CD4-positive, alpha-beta T cell (primary cell): ENCODE results near the gene GAL. TPM values are rescaled to one million over a fixed set of nuclear protein-coding genes. Genes with fewer than 3 reads are reported as not detected.

Experiments
- ATAC-seq: fragments of 200-7000 bp; cut with Tn5 transposase; one replicate; pipeline ENCODE4 v1.10.0; 2022; ENCODE audit warnings: mild to moderate bottlenecking; ENCODE audit not compliant: poor library complexity
- CTCF ChIA-PET: fragments of 350-600 bp; sonication (Branson Sonifier 250); formaldehyde crosslinking; loops from one replicate; lab custom pipeline; 2021; ENCODE audit warnings: antibody characterized with exemption, inconsistent platforms; lab: Charles Lee
- POLR2A ChIA-PET: fragments of 350-600 bp; sonication (Branson Sonifier 250); formaldehyde crosslinking; loops from one replicate; lab custom pipeline; 2021; ENCODE audit warnings: antibody characterized with exemption, inconsistent platforms; lab: Charles Lee
- DNase-seq, 14 experiments: peaks; one replicate each; pipeline ENCODE4 v3.0.0-alpha.2; 2013 to 2020; ENCODE audit warnings: mixed read lengths in 2 of 14
- H3K27ac ChIP-seq, 2 donors: one replicate each; pipeline versions ENCODE4 v1.5.1 to v1.7.0; 2013; ENCODE audit warnings: low read length in 2 of 2, low read depth in 1 of 2, mild to moderate bottlenecking in 1 of 2
- H3K27me3 ChIP-seq, 2 experiments: 1 replicate in 1 of 2; 2 replicates in 1 of 2; pipeline versions ENCODE4 v1.6.1 to v1.7.0; 2013; ENCODE audit warnings: low read length in 2 of 2, control low read depth in 1 of 2, mild to moderate bottlenecking in 1 of 2, moderate library complexity in 1 of 2; ENCODE audit not compliant: insufficient read depth in 2 of 2, control insufficient read depth in 1 of 2
- H3K36me3 ChIP-seq: one replicate; pipeline ENCODE4 v1.6.1; 2013; ENCODE audit warnings: low read length, control low read depth; ENCODE audit not compliant: insufficient read depth
- H3K4me1 ChIP-seq: one replicate; pipeline ENCODE4 v1.6.1; 2013; ENCODE audit warnings: low read length, control low read depth; ENCODE audit not compliant: insufficient read depth
- H3K4me3 ChIP-seq: one replicate; pipeline ENCODE4 v1.5.1; 2013; ENCODE audit warnings: mild to moderate bottlenecking, low read length, moderate library complexity
- H3K9me3 ChIP-seq, 2 experiments: 1 replicate in 1 of 2; 2 replicates in 1 of 2; pipeline versions ENCODE4 v1.6.1 to v1.7.0; 2013; ENCODE audit warnings: low read length in 2 of 2, mild to moderate bottlenecking in 2 of 2, control low read depth in 1 of 2, moderate library complexity in 1 of 2; ENCODE audit not compliant: control insufficient read depth in 1 of 2, insufficient read depth in 1 of 2
- H3K27ac Mint-ChIP-seq: one replicate; pipeline ENCODE4 v1.8.0; 2020; ENCODE audit warnings: mixed read lengths
- H3K27me3 Mint-ChIP-seq: one replicate; pipeline ENCODE4 v1.8.0; 2021; ENCODE audit warnings: mixed read lengths
- H3K36me3 Mint-ChIP-seq: one replicate; pipeline ENCODE4 v1.8.0; 2021; ENCODE audit warnings: low read depth, mixed read lengths
- H3K4me1 Mint-ChIP-seq: one replicate; pipeline ENCODE4 v1.8.0; 2021; ENCODE audit warnings: low read depth, mixed read lengths
- H3K4me3 Mint-ChIP-seq: one replicate; pipeline ENCODE4 v1.8.0; 2020; ENCODE audit warnings: mild to moderate bottlenecking, mixed read lengths
- H3K9me3 Mint-ChIP-seq: one replicate; pipeline ENCODE4 v1.8.0; 2020; ENCODE audit warnings: mixed read lengths
- intact Hi-C, 2 experiments: fragments of 100-400 bp; cut with DNase I in 1 of 2; cut with micrococcal nuclease in 1 of 2; formaldehyde crosslinking; loops; one replicate each; pipeline versions ENCODE4 v1.15.1 to v1.9.0; 2023 to 2025; cut with DNase I, micrococcal nuclease
- total RNA-seq, 174 experiments: library from RNA in 2 of 174; stranded (reverse) in 2 of 174; gene quantifications; one replicate each; pipeline ENCODE4 v1.2.3 and lab custom pipeline; 2021 to 2026
- TF ChIP-seq, protein P1 (sequence below): fragments of 200-600 bp; IDR thresholded peaks from one replicate; pipeline ENCODE4 v1.8.0; 2022; ENCODE audit warnings: antibody characterized with exemption, mild to moderate bottlenecking

The GAL gene
- total RNA-seq, 2 experiments from 2014 or later, result not detected

GRCh38 chr11:68685656-68686380, 1.5 kb downstream of the GAL start:
- Mint-ChIP-seq H3K27ac (no peak overlapping the region), H3K4me1 (peaks cover 29% of the 10 kb centered on the region), H3K36me3 (no peaks in the 10 kb centered on the region), H3K9me3 (no peaks in the 10 kb centered on the region), H3K4me3 (peak overlapping the region; percentile 25), H3K27me3 (peaks cover 58% of the 10 kb centered on the region)
- H3K27me3 ChIP-seq, result peaks cover 34 to 37% of the 10 kb centered on the region in 2 experiments
- no peak overlapping the region for H3K4me3 ChIP-seq
- peaks cover 26% of the 10 kb centered on the region for H3K4me1 ChIP-seq
- ATAC-seq (no peak), DNase-seq (no peak)
- TF ChIP-seq, protein P1, sequence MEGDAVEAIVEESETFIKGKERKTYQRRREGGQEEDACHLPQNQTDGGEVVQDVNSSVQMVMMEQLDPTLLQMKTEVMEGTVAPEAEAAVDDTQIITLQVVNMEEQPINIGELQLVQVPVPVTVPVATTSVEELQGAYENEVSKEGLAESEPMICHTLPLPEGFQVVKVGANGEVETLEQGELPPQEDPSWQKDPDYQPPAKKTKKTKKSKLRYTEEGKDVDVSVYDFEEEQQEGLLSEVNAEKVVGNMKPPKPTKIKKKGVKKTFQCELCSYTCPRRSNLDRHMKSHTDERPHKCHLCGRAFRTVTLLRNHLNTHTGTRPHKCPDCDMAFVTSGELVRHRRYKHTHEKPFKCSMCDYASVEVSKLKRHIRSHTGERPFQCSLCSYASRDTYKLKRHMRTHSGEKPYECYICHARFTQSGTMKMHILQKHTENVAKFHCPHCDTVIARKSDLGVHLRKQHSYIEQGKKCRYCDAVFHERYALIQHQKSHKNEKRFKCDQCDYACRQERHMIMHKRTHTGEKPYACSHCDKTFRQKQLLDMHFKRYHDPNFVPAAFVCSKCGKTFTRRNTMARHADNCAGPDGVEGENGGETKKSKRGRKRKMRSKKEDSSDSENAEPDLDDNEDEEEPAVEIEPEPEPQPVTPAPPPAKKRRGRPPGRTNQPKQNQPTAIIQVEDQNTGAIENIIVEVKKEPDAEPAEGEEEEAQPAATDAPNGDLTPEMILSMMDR, result no peak
- intact Hi-C loops, result no loop called here
- peaks cover 0 to 22% of the 10 kb centered on the region in 2 experiments for H3K9me3 ChIP-seq
- H3K36me3 ChIP-seq, result no peaks in the 10 kb centered on the region
- ChIA-PET CTCF (no interaction called here), POLR2A (no interaction called here)
- no peak overlapping the region for H3K27ac ChIP-seq

GRCh38 chr11:68686486-68686885, 2.1 kb downstream of the GAL start:
- H3K4me1 Mint-ChIP-seq, result peaks cover 36% of the 10 kb centered on the region
- H3K27me3 Mint-ChIP-seq, result peaks cover 59% of the 10 kb centered on the region
- DNase-seq (no peak), ATAC-seq (no peak)
- H3K9me3 Mint-ChIP-seq, result no peaks in the 10 kb centered on the region
- ChIA-PET CTCF (no interaction called here), POLR2A (no interaction called here)
- TF ChIP-seq, protein P1, result no peak
- peaks cover 31% of the 10 kb centered on the region for H3K4me1 ChIP-seq
- H3K27ac ChIP-seq, result no peak overlapping the region
- peak overlapping the region; percentile 25 for H3K4me3 Mint-ChIP-seq
- intact Hi-C loops, result no loop called here
- no peaks in the 10 kb centered on the region for H3K36me3 Mint-ChIP-seq
- H3K27me3 ChIP-seq, result peaks cover 34 to 37% of the 10 kb centered on the region in 2 experiments
- H3K36me3 ChIP-seq, result no peaks in the 10 kb centered on the region
- no peak overlapping the region for H3K27ac Mint-ChIP-seq
- H3K9me3 ChIP-seq, result peaks cover 0 to 22% of the 10 kb centered on the region in 2 experiments
- no peak overlapping the region for H3K4me3 ChIP-seq

GRCh38 chr11:68687311-68687710, 3.0 kb downstream of the GAL start:
- POLR2A ChIA-PET, result no interaction called here
- H3K27ac ChIP-seq, result no peak overlapping the region
- H3K27me3 Mint-ChIP-seq, result peaks cover 54% of the 10 kb centered on the region
- no peaks in the 10 kb centered on the region for H3K36me3 ChIP-seq
- no peak for DNase-seq
- H3K4me1 ChIP-seq, result peaks cover 31% of the 10 kb centered on the region
- ATAC-seq, result no peak
- no peaks in the 10 kb centered on the region for H3K36me3 Mint-ChIP-seq
- H3K4me1 Mint-ChIP-seq, result peaks cover 37% of the 10 kb centered on the region
- TF ChIP-seq, protein P1, result no peak
- H3K9me3 Mint-ChIP-seq, result no peaks in the 10 kb centered on the region
- no peak overlapping the region for H3K4me3 ChIP-seq
- H3K27ac Mint-ChIP-seq, result no peak overlapping the region
- CTCF ChIA-PET, result no interaction called here
- peaks cover 0 to 22% of the 10 kb centered on the region in 2 experiments for H3K9me3 ChIP-seq
- peaks cover 34 to 37% of the 10 kb centered on the region in 2 experiments for H3K27me3 ChIP-seq
- no peak overlapping the region for H3K4me3 Mint-ChIP-seq
- intact Hi-C loops, result no loop called here
